ENCODE measurements around the gene NME7.
A peak's percentile ranks its signal among the peaks of the same experiment; 100 is the strongest.

Gene NME7

GRCh38 chr1:169102567-169102966 is 265.0 kb downstream of the NME7 start:
- DNase-seq = peak; percentile 76

GRCh38 chr1:169100651-169101088 is 266.9 kb downstream of the NME7 start:
- DNase-seq = no peak

- no peak for DNase-seq
Observed at GRCh38 chr1:169100208-169100607, 267.4 kb downstream of the NME7 start.

GRCh38 chr1:169099561-169099960 is 268.0 kb downstream of the NME7 start:
- DNase-seq = no peak

- DNase-seq = no peak
Observed at GRCh38 chr1:169098380-169098779, 269.2 kb downstream of the NME7 start.

GRCh38 chr1:169094897-169095569 is 272.6 kb downstream of the NME7 start:
- no peak for DNase-seq

- DNase-seq = no peak
Observed at GRCh38 chr1:169092399-169092798, 275.2 kb downstream of the NME7 start.

GRCh38 chr1:169091480-169091941 is 276.1 kb downstream of the NME7 start:
- no peak for DNase-seq

GRCh38 chr1:169090900-169091311 is 276.7 kb downstream of the NME7 start:
- no peak for DNase-seq

GRCh38 chr1:169090308-169090899 is 277.2 kb downstream of the NME7 start:
- no peak for DNase-seq

GRCh38 chr1:169089776-169090175 is 277.8 kb downstream of the NME7 start:
- DNase-seq = no peak

- DNase-seq = no peak
Observed at GRCh38 chr1:169087876-169088275, 279.7 kb downstream of the NME7 start.

GRCh38 chr1:169086603-169087455 is 280.8 kb downstream of the NME7 start:
- DNase-seq = peak; percentile 16

GRCh38 chr1:169085911-169086310 is 281.7 kb downstream of the NME7 start:
- no peak for DNase-seq
